CD14-positive monocyte (primary cell): Measurements from ENCODE around the gene LRBA. TPM values are rescaled to one million over a fixed set of nuclear protein-coding genes. Genes with fewer than 3 reads are reported as not detected.

Experiments used
- DNase-seq, 3 donors: peaks; one replicate each; pipeline ENCODE4 v3.0.0-alpha.2; 2011 to 2022
- H2AFZ ChIP-seq: 2 replicates; pipeline ENCODE4 v1.6.0; 2012; ENCODE audit warnings: mild to moderate bottlenecking, low read depth, low read length, inconsistent platforms; ENCODE audit not compliant: insufficient read depth, poor library complexity, severe bottlenecking
- H3K27ac ChIP-seq, 2 donors: 1 replicate in 1 of 2; 2 replicates in 1 of 2; pipeline ENCODE4 v1.5.1; 2012 to 2013; ENCODE audit warnings: low read length in 2 of 2, control low read depth in 1 of 2, inconsistent platforms in 1 of 2, low read depth in 1 of 2, mild to moderate bottlenecking in 1 of 2
- H3K27me3 ChIP-seq, 2 donors: one replicate each; pipeline versions ENCODE4 v1.6.0 to v1.6.1; 2011 to 2013; ENCODE audit warnings: low read length in 2 of 2; ENCODE audit not compliant: control insufficient read depth in 2 of 2, insufficient read depth in 2 of 2
- H3K36me3 ChIP-seq, 2 donors: replicated peaks in 1 of 2; 1 replicate in 1 of 2; 2 replicates in 1 of 2; pipeline versions ENCODE4 v1.5.1 to v1.6.1; 2012 to 2013; ENCODE audit warnings: low read length in 2 of 2, control low read depth in 1 of 2, inconsistent platforms in 1 of 2, mild to moderate bottlenecking in 1 of 2; ENCODE audit not compliant: insufficient read depth in 2 of 2, control insufficient read depth in 1 of 2
- H3K4me1 ChIP-seq, 2 donors: 1 replicate in 1 of 2; 2 replicates in 1 of 2; pipeline versions ENCODE4 v1.5.1 to v1.6.1; 2012 to 2013; ENCODE audit warnings: low read length in 2 of 2, control low read depth in 1 of 2, inconsistent platforms in 1 of 2, mild to moderate bottlenecking in 1 of 2, moderate library complexity in 1 of 2; ENCODE audit not compliant: insufficient read depth in 2 of 2, control insufficient read depth in 1 of 2
- H3K4me2 ChIP-seq: replicated peaks from 2 replicates; pipeline ENCODE3; 2012; ENCODE audit warnings: low read length, moderate library complexity, mild to moderate bottlenecking; ENCODE audit not compliant: poor library complexity, severe bottlenecking; ENCODE audit errors: extremely low read depth
- H3K4me3 ChIP-seq, 3 experiments: fragments of 200-600 bp in 1 of 3; sonication (generic) in 1 of 3; replicated peaks in 1 of 3; 1 replicate in 2 of 3; 2 replicates in 1 of 3; pipeline ENCODE4 v1.5.1; 2011 to 2013; ENCODE audit warnings: low read length in 3 of 3, mild to moderate bottlenecking in 3 of 3, control low read depth in 2 of 3, low read depth in 2 of 3, inconsistent platforms in 1 of 3, moderate library complexity in 1 of 3
- H3K79me2 ChIP-seq: 2 replicates; pipeline ENCODE4 v1.6.0; 2012; ENCODE audit warnings: mild to moderate bottlenecking, control low read depth, inconsistent platforms, low read length, moderate library complexity; ENCODE audit not compliant: insufficient read depth
- H3K9ac ChIP-seq: 2 replicates; pipeline ENCODE4 v1.6.0; 2017; ENCODE audit warnings: low read length, mild to moderate bottlenecking; ENCODE audit not compliant: insufficient read depth, poor library complexity, severe bottlenecking
- H3K9me3 ChIP-seq, 2 donors: replicated peaks in 1 of 2; 1 replicate in 1 of 2; 2 replicates in 1 of 2; pipeline versions ENCODE4 v1.5.1 to v1.6.1; 2012 to 2013; ENCODE audit warnings: low read length in 2 of 2, control low read depth in 1 of 2; ENCODE audit not compliant: control insufficient read depth in 1 of 2, insufficient read depth in 1 of 2
- H4K20me1 ChIP-seq: 2 replicates; pipeline ENCODE4 v1.6.0; 2012; ENCODE audit warnings: mild to moderate bottlenecking, low read length, control low read depth, moderate library complexity; ENCODE audit not compliant: insufficient read depth
- H3K27ac Mint-ChIP-seq, 7 donors: one replicate each; pipeline ENCODE4 v1.8.0; 2020; ENCODE audit warnings: mild to moderate bottlenecking in 7 of 7, mixed read lengths in 7 of 7, moderate library complexity in 6 of 7, inconsistent platforms in 2 of 7
- H3K27me3 Mint-ChIP-seq, 3 donors: one replicate each; pipeline ENCODE4 v1.8.0; 2021 to 2022; ENCODE audit warnings: low read depth in 3 of 3, mild to moderate bottlenecking in 3 of 3, mixed read lengths in 3 of 3, moderate library complexity in 3 of 3, inconsistent platforms in 1 of 3
- H3K36me3 Mint-ChIP-seq, 2 donors: one replicate each; pipeline ENCODE4 v1.8.0; 2020; ENCODE audit warnings: mixed read lengths in 2 of 2, inconsistent platforms in 1 of 2, mild to moderate bottlenecking in 1 of 2
- H3K4me1 Mint-ChIP-seq: one replicate; pipeline ENCODE4 v1.8.0; 2020; ENCODE audit warnings: mild to moderate bottlenecking, mixed read lengths
- H3K4me3 Mint-ChIP-seq, 2 donors: one replicate each; pipeline ENCODE4 v1.8.0; 2020; ENCODE audit warnings: mild to moderate bottlenecking in 2 of 2, mixed read lengths in 2 of 2, moderate library complexity in 1 of 2
- H3K9me3 Mint-ChIP-seq, 7 donors: one replicate each; pipeline ENCODE4 v1.8.0; 2020 to 2022; ENCODE audit warnings: mixed read lengths in 7 of 7, mild to moderate bottlenecking in 6 of 7, moderate library complexity in 6 of 7, inconsistent platforms in 2 of 7
- CTCF ChIP-seq: fragments of 200-600 bp; IDR thresholded peaks from one replicate; pipeline ENCODE4 v1.8.0; 2022; ENCODE audit warnings: antibody characterized with exemption, mild to moderate bottlenecking
- WGBS: methylation state at CpG from one replicate; pipeline ENCODE4 v1.1.5; 2013; ENCODE audit warnings: missing lambda C conversion rate; ENCODE audit not compliant: insufficient coverage; 5-methylcytosine and 5-hydroxymethylcytosine counted together
- intact Hi-C, 2 donors: fragments of 100-400 bp; cut with micrococcal nuclease; formaldehyde crosslinking; loops; one replicate each; pipeline versions ENCODE4 v1.15.0 to v1.15.1; 2023
- polyA plus RNA-seq, 3 donors: library from polyadenylated mRNA; depleted of rRNA in 1 of 3; unstranded in 2 of 3; stranded (reverse) in 1 of 3; fragments of 300-500 nt in 2 of 3; fragments of >200 nt in 1 of 3; fragmentation: Illumina TruSeq in 2 of 3; gene quantifications; 1 replicate in 2 of 3; 2 replicates in 1 of 3; pipeline ENCODE4 v1.2.3, GENCODE V29; 2012 to 2021

The LRBA gene
- polyA plus RNA-seq, 3 donors: 1.5 to 5.5 (median 4.4) TPM

GRCh38 chr4:150369434-150370380, 645.4 kb downstream of the LRBA start:
- 75% methylated on average over 1 of the region's 3 CpGs for WGBS
- Mint-ChIP-seq H3K9me3 (peaks cover 0 to 2% (median 0%) of the 10 kb centered on the region in 7 donors), H3K4me1 (no peaks in the 10 kb centered on the region), H3K4me3 (no peak overlapping the region), H3K27ac (no peak overlapping the region), H3K36me3 (no peaks in the 10 kb centered on the region), H3K27me3 (no peaks in the 10 kb centered on the region)
- Histone ChIP-seq H3K27me3 (no peaks in the 10 kb centered on the region), H2AFZ (no peak overlapping the region), H3K9ac (no peak overlapping the region), H3K4me3 (no peak overlapping the region), H3K4me1 (no peaks in the 10 kb centered on the region), H3K36me3 (no peaks in the 10 kb centered on the region), H3K4me2 (no peak overlapping the region), H3K27ac (no peak overlapping the region), H4K20me1 (no peaks in the 10 kb centered on the region), H3K79me2 (no peaks in the 10 kb centered on the region), H3K9me3 (no peaks in the 10 kb centered on the region)
- DNase-seq: no peak
- no peak for TF ChIP-seq CTCF
- intact Hi-C loops: no loop called here

GRCh38 chr4:150368667-150369066, 646.4 kb downstream of the LRBA start:
- no peak overlapping the region for H3K27ac Mint-ChIP-seq

More at GRCh38 chr4:150368667-150369066, 646.4 kb downstream of the LRBA start:
- Histone ChIP-seq H3K79me2 (no peaks in the 10 kb centered on the region), H3K4me1 (no peaks in the 10 kb centered on the region), H3K9ac (no peak overlapping the region), H2AFZ (no peak overlapping the region), H3K36me3 (no peaks in the 10 kb centered on the region), H4K20me1 (no peaks in the 10 kb centered on the region), H3K9me3 (no peaks in the 10 kb centered on the region), H3K27ac (no peak overlapping the region), H3K4me3 (no peak overlapping the region), H3K4me2 (no peak overlapping the region), H3K27me3 (no peaks in the 10 kb centered on the region)
- H3K36me3 Mint-ChIP-seq: no peaks in the 10 kb centered on the region
- peaks cover 0 to 2% (median 0%) of the 10 kb centered on the region in 7 donors for H3K9me3 Mint-ChIP-seq
- H3K27me3 Mint-ChIP-seq: no peaks in the 10 kb centered on the region
- TF ChIP-seq CTCF: no peak
- no peak for DNase-seq
- no peak overlapping the region for H3K4me3 Mint-ChIP-seq
- intact Hi-C loops: no loop called here
- no peaks in the 10 kb centered on the region for H3K4me1 Mint-ChIP-seq
